Endodermal cell (in vitro differentiated cells): Measurements from ENCODE around the gene SVIL. TPM values are rescaled to one million over a fixed set of nuclear protein-coding genes. Genes with fewer than 3 reads are reported as not detected.
"Not testable (repeated sequence)": the region's sequence is repeated elsewhere in the genome, so short reads cannot be mapped to it uniquely, and the experiment has no call there.

Source experiments
- DNase-seq: peaks from one replicate; pipeline ENCODE4 v3.0.0-alpha.2; 2017
- H3K27ac ChIP-seq: 2 replicates; pipeline ENCODE4 v1.5.1; 2013; ENCODE audit warnings: mild to moderate bottlenecking, low read depth, low read length, moderate library complexity
- H3K27me3 ChIP-seq: 2 replicates; pipeline ENCODE4 v1.6.1; 2013; ENCODE audit warnings: mild to moderate bottlenecking, low read length, moderate library complexity; ENCODE audit not compliant: insufficient read depth, control insufficient read depth, poor library complexity, severe bottlenecking
- H3K36me3 ChIP-seq: 2 replicates; pipeline ENCODE4 v1.7.0; 2013; ENCODE audit warnings: mild to moderate bottlenecking, low read length, moderate library complexity; ENCODE audit not compliant: control insufficient read depth, insufficient read depth
- H3K4me1 ChIP-seq: one replicate; pipeline ENCODE4 v1.7.0; 2013; ENCODE audit warnings: low read length; ENCODE audit not compliant: control insufficient read depth, insufficient read depth
- H3K4me3 ChIP-seq: 2 replicates; pipeline ENCODE4 v1.5.1; 2013; ENCODE audit warnings: mild to moderate bottlenecking, low read length, moderate library complexity
- H3K9ac ChIP-seq: 2 replicates; pipeline ENCODE4 v1.6.1; 2013; ENCODE audit warnings: mild to moderate bottlenecking, low read length, moderate library complexity; ENCODE audit not compliant: poor library complexity, severe bottlenecking; ENCODE audit errors: extremely low read depth
- H3K9me3 ChIP-seq: 2 replicates; pipeline ENCODE4 v1.6.1; 2013; ENCODE audit warnings: mild to moderate bottlenecking, low read length, moderate library complexity; ENCODE audit not compliant: control insufficient read depth
- H3K27ac Mint-ChIP-seq: 2 replicates; pipeline ENCODE4 v1.8.0; 2020; ENCODE audit warnings: mixed read lengths
- H3K27me3 Mint-ChIP-seq: 2 replicates; pipeline ENCODE4 v1.8.0; 2021; ENCODE audit warnings: mild to moderate bottlenecking, mixed read lengths; ENCODE audit not compliant: insufficient read depth
- H3K36me3 Mint-ChIP-seq: 2 replicates; pipeline ENCODE4 v1.8.0; 2020; ENCODE audit warnings: low read depth, mixed read lengths
- H3K4me1 Mint-ChIP-seq: 2 replicates; pipeline ENCODE4 v1.8.0; 2020; ENCODE audit warnings: mixed read lengths
- H3K4me3 Mint-ChIP-seq: 2 replicates; pipeline ENCODE4 v1.8.0; 2020; ENCODE audit warnings: mild to moderate bottlenecking, moderate library complexity, mixed read lengths
- H3K9me3 Mint-ChIP-seq: 2 replicates; pipeline ENCODE4 v1.8.0; 2020; ENCODE audit warnings: mild to moderate bottlenecking, mixed read lengths
- CTCF ChIP-seq: fragments of 200-600 bp; sonication (generic); conservative IDR thresholded peaks from 2 replicates; pipeline ENCODE4 v1.5.0; 2021; ENCODE audit warnings: antibody characterized with exemption, mild to moderate bottlenecking
- WGBS, 2 experiments: methylation state at CpG; one replicate each; pipeline versions ENCODE4 v1.1.5 to v1.1.7; 2013; ENCODE audit warnings: missing lambda C conversion rate in 2 of 2, mixed read lengths in 1 of 2; ENCODE audit not compliant: insufficient coverage in 1 of 2, insufficient read length in 1 of 2; 5-methylcytosine and 5-hydroxymethylcytosine counted together
- total RNA-seq, 2 donors: library from RNA; stranded (reverse); fragmentation: NEBNext Ultra II Directional in 1 of 2; extraction: Animal tissue kit (Norgen Biotek cat#: 25700) in 1 of 2; gene quantifications; 2 replicates in 1 of 2; 3 replicates in 1 of 2; pipeline ENCODE4 v1.2.1, GENCODE V29; 2021

Gene SVIL
- total RNA-seq, 2 donors from 2014 or later, result 25.2 to 32.9 TPM

- Histone ChIP-seq H3K9ac (no peak overlapping the region), H3K27me3 (no peaks in the 10 kb centered on the region), H3K27ac (peak overlapping the region; percentile 59), H3K9me3 (no peaks in the 10 kb centered on the region), H3K36me3 (peaks cover 31% of the 10 kb centered on the region), H3K4me3 (no peak overlapping the region), H3K4me1 (no peaks in the 10 kb centered on the region)
- H3K27me3 Mint-ChIP-seq, result no peaks in the 10 kb centered on the region
- WGBS, 2 experiments, result 80 to 92% methylated on average over 1 to 6 of the region's 6 CpGs
- TF ChIP-seq CTCF, result no peak
- peaks cover 9% of the 10 kb centered on the region for H3K4me1 Mint-ChIP-seq
- no peak overlapping the region for H3K4me3 Mint-ChIP-seq
- no peaks in the 10 kb centered on the region for H3K9me3 Mint-ChIP-seq
- no peak overlapping the region for H3K27ac Mint-ChIP-seq
- DNase-seq, result no peak
- H3K36me3 Mint-ChIP-seq, result peaks cover 30% of the 10 kb centered on the region
Measured at GRCh38 chr10:29555091-29555745, 79.6 kb downstream of the SVIL start.

GRCh38 chr10:29554660-29555059 is 80.1 kb downstream of the SVIL start:
- H3K4me1 ChIP-seq, result no peaks in the 10 kb centered on the region
- no peaks in the 10 kb centered on the region for H3K27me3 Mint-ChIP-seq
- H3K4me3 Mint-ChIP-seq, result no peak overlapping the region
- H3K9me3 Mint-ChIP-seq, result no peaks in the 10 kb centered on the region
- 88 to 90% methylated on average over 4 to 9 of the region's 9 CpGs for WGBS, 2 experiments
- no peaks in the 10 kb centered on the region for H3K27me3 ChIP-seq
- peaks cover 35% of the 10 kb centered on the region for H3K36me3 ChIP-seq
- H3K36me3 Mint-ChIP-seq, result peaks cover 33% of the 10 kb centered on the region
- DNase-seq, result no peak
- H3K27ac Mint-ChIP-seq, result no peak overlapping the region
- no peak overlapping the region for H3K4me3 ChIP-seq
- H3K9ac ChIP-seq, result no peak overlapping the region
- no peaks in the 10 kb centered on the region for H3K9me3 ChIP-seq
- peaks cover 9% of the 10 kb centered on the region for H3K4me1 Mint-ChIP-seq
- peak; percentile 27 for TF ChIP-seq CTCF
- no peak overlapping the region for H3K27ac ChIP-seq

GRCh38 chr10:29553544-29554250 is 81.1 kb downstream of the SVIL start:
- TF ChIP-seq CTCF, result no peak
- Mint-ChIP-seq H3K27me3 (no peaks in the 10 kb centered on the region), H3K4me3 (no peak overlapping the region), H3K27ac (no peak overlapping the region), H3K9me3 (no peaks in the 10 kb centered on the region), H3K36me3 (peaks cover 34% of the 10 kb centered on the region), H3K4me1 (peaks cover 9% of the 10 kb centered on the region)
- H3K27ac ChIP-seq, result no peak overlapping the region
- no peak overlapping the region for H3K9ac ChIP-seq
- no peaks in the 10 kb centered on the region for H3K27me3 ChIP-seq
- 94 to 96% methylated on average over 8 to 12 of the region's 13 CpGs for WGBS, 2 experiments
- no peaks in the 10 kb centered on the region for H3K9me3 ChIP-seq
- no peak for DNase-seq
- H3K36me3 ChIP-seq, result peaks cover 35% of the 10 kb centered on the region
- no peaks in the 10 kb centered on the region for H3K4me1 ChIP-seq
- no peak overlapping the region for H3K4me3 ChIP-seq

GRCh38 chr10:29553116-29553515 is 81.7 kb downstream of the SVIL start:
- DNase-seq, H3K4me1 Mint-ChIP-seq, H3K27me3 Mint-ChIP-seq, H3K9me3 Mint-ChIP-seq, H3K4me1 ChIP-seq, H3K9me3 ChIP-seq, H3K4me3 Mint-ChIP-seq, H3K27ac ChIP-seq, H3K27ac Mint-ChIP-seq, H3K27me3 ChIP-seq, H3K9ac ChIP-seq, H3K4me3 ChIP-seq: not testable (repeated sequence)
- peaks cover 36% of the 10 kb centered on the region for H3K36me3 Mint-ChIP-seq
- WGBS, 2 experiments, result 93% methylated on average over 9 of the region's 9 CpGs
- peaks cover 35% of the 10 kb centered on the region for H3K36me3 ChIP-seq

- H3K4me1 Mint-ChIP-seq, H3K27ac ChIP-seq, H3K27ac Mint-ChIP-seq, H3K9me3 ChIP-seq, H3K27me3 ChIP-seq, DNase-seq, H3K27me3 Mint-ChIP-seq, H3K4me3 Mint-ChIP-seq, H3K9me3 Mint-ChIP-seq, H3K4me3 ChIP-seq, H3K9ac ChIP-seq, H3K4me1 ChIP-seq: not testable (repeated sequence)
- peaks cover 32% of the 10 kb centered on the region for H3K36me3 ChIP-seq
- no CpG with 5 or more reads among the region's 3 CpGs for WGBS, 2 experiments
- H3K36me3 Mint-ChIP-seq, result peaks cover 32% of the 10 kb centered on the region
Measured at GRCh38 chr10:29549493-29549892, 85.3 kb downstream of the SVIL start.
